Activated naive CD4-positive, alpha-beta T cell (primary cell): ENCODE measurements around the gene FAM53C.
A peak's percentile ranks its signal among the peaks of the same experiment; 100 is the strongest.
"Not testable (repeated sequence)": the region's sequence is repeated elsewhere in the genome, so short reads cannot be mapped to it uniquely, and the experiment has no call there.

Experiments
- DNase-seq, 4 experiments: peaks; one replicate each; lab custom pipeline; 2025; lab: John Stamatoyannopoulos, UW

The FAM53C gene

GRCh38 chr5:138337685-138338410 lies at the start of gene FAM53C:
FAM53C (plus strand) TSS chr5:138338266; CDS start chr5:138341336, 3,070 bp downstream.
- DNase-seq, result peak; percentile 83 to 92 (median 88)

- no peak for DNase-seq
Measured at GRCh38 chr5:138289296-138289695, 48.8 kb upstream of the FAM53C start.

GRCh38 chr5:138303372-138303771 lies 34.7 kb upstream of the FAM53C start:
- no peak for DNase-seq

GRCh38 chr5:138305797-138306196 lies 32.3 kb upstream of the FAM53C start:
- no peak for DNase-seq

- DNase-seq, result no peak
Measured at GRCh38 chr5:138315751-138316278, 22.3 kb upstream of the FAM53C start.

GRCh38 chr5:138316355-138316754 lies 21.7 kb upstream of the FAM53C start:
- DNase-seq, result no peak

GRCh38 chr5:138318211-138318610 lies 19.9 kb upstream of the FAM53C start:
- not testable (repeated sequence) for DNase-seq

- DNase-seq, result no peak
Measured at GRCh38 chr5:138330813-138331448, 7.1 kb upstream of the FAM53C start.

GRCh38 chr5:138331449-138332368 lies 6.4 kb upstream of the FAM53C start, which contains the start of gene CDC25C:
CDC25C (minus strand) TSS chr5:138331804; CDS start chr5:138331180, 624 bp downstream.
- DNase-seq, result peak; percentile 84 to 94 (median 88)

- DNase-seq, result no peak
Measured at GRCh38 chr5:138334867-138335447, 3.1 kb upstream of the FAM53C start.

GRCh38 chr5:138336952-138337684 lies 948 bp upstream of the FAM53C start:
- peak in 1 of 4 experiments; percentile 74 for DNase-seq

GRCh38 chr5:138338411-138339090 lies 485 bp downstream of the FAM53C start:
- no peak for DNase-seq

GRCh38 chr5:138339091-138339456 lies 1.0 kb downstream of the FAM53C start:
- DNase-seq, result no peak

GRCh38 chr5:138339464-138339863 lies 1.4 kb downstream of the FAM53C start:
- no peak for DNase-seq

- DNase-seq, result no peak
Measured at GRCh38 chr5:138340008-138340407, 1.9 kb downstream of the FAM53C start.

GRCh38 chr5:138344887-138345622 lies 7.0 kb downstream of the FAM53C start:
- no peak for DNase-seq

GRCh38 chr5:138346889-138347288 lies 8.8 kb downstream of the FAM53C start:
- DNase-seq, result no peak

GRCh38 chr5:138349852-138350562 lies 11.9 kb downstream of the FAM53C start:
- no peak for DNase-seq

- DNase-seq, result no peak
Measured at GRCh38 chr5:138350563-138350890, 12.5 kb downstream of the FAM53C start.
